SK-N-MC (cell line): ENCODE results near the gene AFAP1.

Experiments used
- EZH2 ChIP-seq: fragments of 200-600 bp; sonication (generic); IDR thresholded peaks from one replicate; pipeline ENCODE4 v1.6.1; 2017; ENCODE audit warnings: antibody characterized with exemption
- POLR2AphosphoS5 ChIP-seq: IDR thresholded peaks from 2 replicates; pipeline ENCODE4 v1.6.1; 2012; ENCODE audit warnings: mild to moderate bottlenecking, low read depth, low read length, borderline replicate concordance

DNA sequence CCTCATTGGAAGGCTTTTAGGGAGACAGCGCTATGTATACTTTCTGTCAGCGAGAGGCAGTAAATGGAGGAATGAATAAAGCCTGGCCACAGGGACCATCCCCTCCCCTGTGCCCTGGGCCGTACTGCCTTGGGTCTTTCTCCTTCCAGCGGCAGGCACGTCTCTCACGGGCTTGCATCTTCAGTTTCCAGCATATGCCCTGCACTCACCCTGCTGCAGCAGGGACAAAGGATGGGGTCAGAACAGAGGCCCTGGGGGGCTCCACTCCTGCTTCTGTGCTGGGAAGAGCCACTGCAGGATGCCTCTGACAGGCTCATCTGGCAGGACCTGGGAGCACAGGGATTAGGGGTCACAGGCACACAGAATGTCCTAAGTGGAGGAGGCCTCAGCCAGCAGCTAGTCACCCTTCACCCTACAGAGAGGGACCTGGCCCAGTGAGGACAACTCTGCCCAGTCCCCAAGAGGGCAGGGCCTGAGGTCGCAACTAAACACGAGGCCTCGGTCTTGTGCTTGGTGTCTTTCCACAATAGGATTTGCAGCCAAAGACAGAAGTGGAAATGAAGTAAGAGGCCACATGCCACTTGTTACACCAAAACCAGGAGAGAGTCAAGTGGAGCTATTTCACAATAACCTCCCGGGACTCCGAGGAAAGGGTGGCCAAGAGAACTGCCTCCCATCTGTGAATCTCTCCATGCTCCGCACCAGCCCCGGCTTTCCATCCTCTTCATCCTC lies 150.8 kb downstream of the AFAP1 start:
- TF ChIP-seq POLR2AphosphoS5 (no peak), EZH2 (no peak)
